SK-N-SH (cell line): ENCODE data around the gene DOCK10. TPM values are rescaled to one million over a fixed set of nuclear protein-coding genes. Genes with fewer than 3 reads are reported as not detected.

Experiments
- CTCF ChIA-PET: fragments of 300-600, 350-600 bp; formaldehyde crosslinking; extraction: SDS; loops from one replicate; lab custom pipeline; 2021; lab: Yijun Ruan, JAX
- POLR2A ChIA-PET: fragments of 350-600 bp; sonication (Branson Sonifier 250); formaldehyde crosslinking; extraction: SDS; loops from one replicate; lab custom pipeline; 2020; ENCODE audit warnings: antibody characterized with exemption, inconsistent platforms; lab: Yijun Ruan, JAX
- DNase-seq: peaks from one replicate; pipeline ENCODE4 v3.0.0; 2012
- H2AFZ ChIP-seq: fragments of 200-600 bp; sonication (generic); 2 replicates; pipeline ENCODE4 v1.8.1; 2016; ENCODE audit warnings: antibody characterized with exemption, mild to moderate bottlenecking, low read depth
- H3F3A ChIP-seq: fragments of 200-600 bp; sonication (generic); replicated peaks from 2 replicates; pipeline ENCODE3; 2016; ENCODE audit warnings: antibody characterized with exemption, mild to moderate bottlenecking; ENCODE audit not compliant: insufficient read depth
- H3K27ac ChIP-seq, 2 experiments: fragments of 200-500 bp in 1 of 2; fragments of 200-600 bp in 1 of 2; sonication (Bioruptor generic) in 1 of 2; sonication (generic), shearing (Covaris generic) in 1 of 2; 2 replicates each; pipeline versions ENCODE4 v1.5.1 to v1.6.1; 2014 to 2016; ENCODE audit warnings: low read depth in 2 of 2, inconsistent platforms in 1 of 2, low read length in 1 of 2, mild to moderate bottlenecking in 1 of 2, mixed read lengths in 1 of 2
- H3K27me3 ChIP-seq: fragments of 200-600 bp; sonication (generic), shearing (Covaris generic); 2 replicates; pipeline ENCODE4 v1.6.1; 2016; ENCODE audit warnings: mixed run types; ENCODE audit not compliant: insufficient read depth
- H3K36me3 ChIP-seq, 2 experiments: fragments of 200-500 bp in 1 of 2; fragments of 200-600 bp in 1 of 2; sonication (Bioruptor generic) in 1 of 2; sonication (generic) in 1 of 2; replicated peaks in 1 of 2; 2 replicates each; pipeline versions ENCODE3 to v1.5.1; 2014 to 2016; ENCODE audit warnings: low read length in 1 of 2, mild to moderate bottlenecking in 1 of 2; ENCODE audit not compliant: insufficient read depth in 2 of 2, control insufficient read depth in 1 of 2
- H3K4me1 ChIP-seq, 2 experiments: fragments of 200-500 bp in 1 of 2; fragments of 200-600 bp in 1 of 2; sonication (Bioruptor generic) in 1 of 2; sonication (generic), shearing (Covaris generic) in 1 of 2; 2 replicates each; pipeline versions ENCODE4 v1.5.1 to v1.6.1; 2014 to 2016; ENCODE audit warnings: low read depth in 1 of 2, low read length in 1 of 2, mixed run types in 1 of 2; ENCODE audit not compliant: insufficient read depth in 2 of 2, control insufficient read depth in 1 of 2
- H3K4me2 ChIP-seq: fragments of 200-600 bp; sonication (generic), shearing (Covaris generic); 2 replicates; pipeline ENCODE4 v1.6.1; 2017; ENCODE audit warnings: mixed run types
- H3K4me3 ChIP-seq, 2 experiments: fragments of 200-500 bp in 1 of 2; fragments of 200-600 bp in 1 of 2; sonication (Bioruptor generic) in 1 of 2; sonication (generic), shearing (Covaris generic) in 1 of 2; 2 replicates each; pipeline versions ENCODE4 v1.5.1 to v1.8.1; 2014 to 2016; ENCODE audit warnings: low read depth in 2 of 2, inconsistent platforms in 1 of 2, low read length in 1 of 2, mild to moderate bottlenecking in 1 of 2, mixed read lengths in 1 of 2, moderate library complexity in 1 of 2
- H3K79me2 ChIP-seq: fragments of 200-600 bp; sonication (generic); 2 replicates; pipeline ENCODE4 v1.8.1; 2017; ENCODE audit warnings: mild to moderate bottlenecking; ENCODE audit not compliant: insufficient read depth
- H3K9ac ChIP-seq: fragments of 200-600 bp; sonication (generic); 2 replicates; pipeline ENCODE4 v1.6.1; 2017; ENCODE audit warnings: mixed run types
- H3K9me2 ChIP-seq: fragments of 200-600 bp; sonication (generic); 2 replicates; pipeline ENCODE4 v1.6.1; 2017; ENCODE audit warnings: mixed run types
- H3K9me3 ChIP-seq: fragments of 200-600 bp; sonication (generic); 2 replicates; pipeline ENCODE4 v1.6.1; 2017; ENCODE audit warnings: mixed run types, mild to moderate bottlenecking, moderate library complexity
- H4K20me1 ChIP-seq: fragments of 200-600 bp; sonication (generic); 2 replicates; pipeline ENCODE4 v1.6.1; 2017; ENCODE audit warnings: mild to moderate bottlenecking, mixed run types; ENCODE audit not compliant: insufficient read depth
- ELF1 ChIP-seq: IDR thresholded peaks from 2 replicates; pipeline ENCODE4 v1.4.0; 2012
- EZH2phosphoT487 ChIP-seq: fragments of 200-600 bp; sonication (generic); IDR thresholded peaks from 2 replicates; pipeline ENCODE4 v1.6.1; 2017; ENCODE audit warnings: low read depth, mixed run types, mild to moderate bottlenecking, antibody characterized with exemption, moderate library complexity, borderline replicate concordance
- FOXJ3 ChIP-seq: sonication (generic); formaldehyde crosslinking; IDR thresholded peaks from 2 replicates; pipeline ENCODE4 v1.5.1; 2020; ENCODE audit warnings: mild to moderate bottlenecking, missing genetic modification reagents
- FOXM1 ChIP-seq: IDR thresholded peaks from 2 replicates; pipeline ENCODE4 v1.4.0; 2012; ENCODE audit warnings: low read depth, mild to moderate bottlenecking
- JUND ChIP-seq: IDR thresholded peaks from 2 replicates; pipeline ENCODE4 v1.4.0; 2012
- MXI1 ChIP-seq: IDR thresholded peaks from 2 replicates; pipeline ENCODE4 v1.6.1; 2012; ENCODE audit warnings: mild to moderate bottlenecking, low read depth, low read length, improper control_type of control experiment
- NRF1 ChIP-seq: IDR thresholded peaks from 2 replicates; pipeline ENCODE4 v1.6.1; 2012; ENCODE audit warnings: low read depth, mild to moderate bottlenecking, low read length
- POLR2AphosphoS5 ChIP-seq: IDR thresholded peaks from 2 replicates; pipeline ENCODE4 v1.6.1; 2012; ENCODE audit warnings: low read depth, low read length
- RAD21 ChIP-seq: IDR thresholded peaks from 2 replicates; pipeline ENCODE4 v1.6.1; 2012; ENCODE audit warnings: mild to moderate bottlenecking, low read length
- RCOR1 ChIP-seq: fragments of 150-350 bp; IDR thresholded peaks from 2 replicates; pipeline ENCODE4 v1.6.1; 2017; ENCODE audit warnings: antibody characterized with exemption, low read length
- RFX5 ChIP-seq: IDR thresholded peaks from 2 replicates; pipeline ENCODE4 v1.6.1; 2012; ENCODE audit warnings: mild to moderate bottlenecking, improper control_type of control experiment, low read length
- SIN3A ChIP-seq: IDR thresholded peaks from 2 replicates; pipeline ENCODE4 v1.6.1; 2012; ENCODE audit warnings: low read depth, mild to moderate bottlenecking, low read length, moderate library complexity, borderline replicate concordance
- WGBS: methylation state at CpG from one replicate; pipeline ENCODE4 v1.1.6; 2017; ENCODE audit warnings: low lambda C conversion rate; 5-methylcytosine and 5-hydroxymethylcytosine counted together
- polyA plus RNA-seq, 3 experiments: library from polyadenylated mRNA; depleted of rRNA; stranded (reverse); fragments of >200 nt; gene quantifications; 2 replicates each; pipeline ENCODE4 v1.2.3, GENCODE V29; 2012
- TF ChIP-seq, protein P1 (sequence below): fragments of 150-350 bp; IDR thresholded peaks from 2 replicates; pipeline ENCODE4 v1.6.1; 2017; ENCODE audit warnings: antibody characterized with exemption, low read length, low read depth, borderline replicate concordance
- TF ChIP-seq, protein P2 (sequence below): IDR thresholded peaks from 2 replicates; pipeline ENCODE4 v1.4.0; 2012; ENCODE audit warnings: low read depth, borderline replicate concordance
- TF ChIP-seq, protein P3 (sequence below): fragments of 200-600 bp; sonication (generic); IDR thresholded peaks from 2 replicates; pipeline ENCODE4 v1.6.1; 2017; ENCODE audit warnings: antibody characterized with exemption, mild to moderate bottlenecking, moderate library complexity
- TF ChIP-seq, protein P4 (sequence below): IDR thresholded peaks from 2 replicates; pipeline ENCODE4 v1.4.0; 2012; ENCODE audit warnings: low read depth

The DOCK10 gene
- polyA plus RNA-seq, 1 of the 3 experiments (the other 2 are of a cell fraction), result 24.1 TPM

DNA sequence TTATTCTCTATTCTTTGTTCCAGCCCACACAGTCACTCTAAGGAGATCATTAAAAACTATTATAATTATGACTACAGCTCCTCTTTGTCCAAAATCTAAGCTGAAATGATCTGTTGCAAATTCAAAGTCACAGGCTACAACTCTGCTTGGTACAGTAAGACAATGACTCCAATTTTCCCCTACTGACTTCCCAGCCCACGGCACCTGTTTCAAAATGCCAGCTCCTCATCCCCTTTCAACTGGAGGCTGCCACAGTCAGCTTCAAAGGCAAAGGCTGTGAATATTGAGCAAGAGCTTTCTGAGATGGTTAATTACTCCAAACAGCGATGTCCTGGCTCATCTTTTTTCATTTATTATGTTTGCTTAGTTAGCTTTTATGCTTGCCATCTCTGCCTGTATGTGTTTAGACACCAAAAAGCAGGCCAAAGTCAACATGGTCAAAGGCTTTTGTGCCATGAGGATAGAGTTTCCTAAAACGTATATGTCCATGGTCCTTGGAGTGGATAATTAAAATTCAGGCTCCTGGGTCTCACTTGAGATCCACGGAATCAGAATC, 141.1 kb downstream of the DOCK10 start:
- Histone ChIP-seq H3K4me1 (no peaks in the 10 kb centered on the region; a peak in 2 of 4 replicates), H4K20me1 (no peaks in the 10 kb centered on the region), H2AFZ (no peak overlapping the region), H3K9me2 (no peaks in the 10 kb centered on the region), H3F3A (peaks cover 8% of the 10 kb centered on the region), H3K79me2 (peaks cover 5% of the 10 kb centered on the region; the same call in 1 of the 2 replicates), H3K4me2 (no peak overlapping the region), H3K9ac (no peak overlapping the region), H3K27me3 (no peaks in the 10 kb centered on the region), H3K9me3 (no peaks in the 10 kb centered on the region), H3K36me3 (peaks cover 0 to 8% of the 10 kb centered on the region in 2 experiments), H3K27ac (no peak overlapping the region), H3K4me3 (no peak overlapping the region)
- 90% methylated on average over 4 of the region's 4 CpGs for WGBS
- CTCF ChIA-PET, result interaction anchor here (1.1 kb wide), 1 partner anchor 101 kb away, joined by 3 read pairs; no protein-coding TSS in a partner anchor
- DNase-seq, result no peak
- TF ChIP-seq POLR2AphosphoS5 (no peak), FOXM1 (no peak), NRF1 (no peak), RAD21 (no peak), RCOR1 (no peak), SIN3A (no peak), JUND (no peak), MXI1 (no peak), FOXJ3 (CRISPR knock-in tag) (no peak), ELF1 (no peak), RFX5 (no peak), EZH2phosphoT487 (no peak)
- TF ChIP-seq, protein P1, sequence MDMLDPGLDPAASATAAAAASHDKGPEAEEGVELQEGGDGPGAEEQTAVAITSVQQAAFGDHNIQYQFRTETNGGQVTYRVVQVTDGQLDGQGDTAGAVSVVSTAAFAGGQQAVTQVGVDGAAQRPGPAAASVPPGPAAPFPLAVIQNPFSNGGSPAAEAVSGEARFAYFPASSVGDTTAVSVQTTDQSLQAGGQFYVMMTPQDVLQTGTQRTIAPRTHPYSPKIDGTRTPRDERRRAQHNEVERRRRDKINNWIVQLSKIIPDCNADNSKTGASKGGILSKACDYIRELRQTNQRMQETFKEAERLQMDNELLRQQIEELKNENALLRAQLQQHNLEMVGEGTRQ, result no peak
- TF ChIP-seq, protein P2, sequence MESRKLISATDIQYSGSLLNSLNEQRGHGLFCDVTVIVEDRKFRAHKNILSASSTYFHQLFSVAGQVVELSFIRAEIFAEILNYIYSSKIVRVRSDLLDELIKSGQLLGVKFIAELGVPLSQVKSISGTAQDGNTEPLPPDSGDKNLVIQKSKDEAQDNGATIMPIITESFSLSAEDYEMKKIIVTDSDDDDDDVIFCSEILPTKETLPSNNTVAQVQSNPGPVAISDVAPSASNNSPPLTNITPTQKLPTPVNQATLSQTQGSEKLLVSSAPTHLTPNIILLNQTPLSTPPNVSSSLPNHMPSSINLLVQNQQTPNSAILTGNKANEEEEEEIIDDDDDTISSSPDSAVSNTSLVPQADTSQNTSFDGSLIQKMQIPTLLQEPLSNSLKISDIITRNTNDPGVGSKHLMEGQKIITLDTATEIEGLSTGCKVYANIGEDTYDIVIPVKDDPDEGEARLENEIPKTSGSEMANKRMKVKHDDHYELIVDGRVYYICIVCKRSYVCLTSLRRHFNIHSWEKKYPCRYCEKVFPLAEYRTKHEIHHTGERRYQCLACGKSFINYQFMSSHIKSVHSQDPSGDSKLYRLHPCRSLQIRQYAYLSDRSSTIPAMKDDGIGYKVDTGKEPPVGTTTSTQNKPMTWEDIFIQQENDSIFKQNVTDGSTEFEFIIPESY, result no peak
- TF ChIP-seq, protein P3, sequence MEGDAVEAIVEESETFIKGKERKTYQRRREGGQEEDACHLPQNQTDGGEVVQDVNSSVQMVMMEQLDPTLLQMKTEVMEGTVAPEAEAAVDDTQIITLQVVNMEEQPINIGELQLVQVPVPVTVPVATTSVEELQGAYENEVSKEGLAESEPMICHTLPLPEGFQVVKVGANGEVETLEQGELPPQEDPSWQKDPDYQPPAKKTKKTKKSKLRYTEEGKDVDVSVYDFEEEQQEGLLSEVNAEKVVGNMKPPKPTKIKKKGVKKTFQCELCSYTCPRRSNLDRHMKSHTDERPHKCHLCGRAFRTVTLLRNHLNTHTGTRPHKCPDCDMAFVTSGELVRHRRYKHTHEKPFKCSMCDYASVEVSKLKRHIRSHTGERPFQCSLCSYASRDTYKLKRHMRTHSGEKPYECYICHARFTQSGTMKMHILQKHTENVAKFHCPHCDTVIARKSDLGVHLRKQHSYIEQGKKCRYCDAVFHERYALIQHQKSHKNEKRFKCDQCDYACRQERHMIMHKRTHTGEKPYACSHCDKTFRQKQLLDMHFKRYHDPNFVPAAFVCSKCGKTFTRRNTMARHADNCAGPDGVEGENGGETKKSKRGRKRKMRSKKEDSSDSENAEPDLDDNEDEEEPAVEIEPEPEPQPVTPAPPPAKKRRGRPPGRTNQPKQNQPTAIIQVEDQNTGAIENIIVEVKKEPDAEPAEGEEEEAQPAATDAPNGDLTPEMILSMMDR, result no peak
- TF ChIP-seq, protein P4, sequence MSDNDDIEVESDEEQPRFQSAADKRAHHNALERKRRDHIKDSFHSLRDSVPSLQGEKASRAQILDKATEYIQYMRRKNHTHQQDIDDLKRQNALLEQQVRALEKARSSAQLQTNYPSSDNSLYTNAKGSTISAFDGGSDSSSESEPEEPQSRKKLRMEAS, result no peak
- POLR2A ChIA-PET, result no interaction called here
